Left ventricle myocardium inferior (tissue), 1 donor: ENCODE measurements around the gene MYH15. TPM values are rescaled to one million over a fixed set of nuclear protein-coding genes. Genes with fewer than 3 reads are reported as not detected.

Experiments
- DNase-seq: peaks from one replicate; pipeline ENCODE4 v3.0.0-alpha.2; 2020
- H3K27ac ChIP-seq: fragments of 200-600 bp; replicated peaks from 2 replicates; pipeline ENCODE4 v1.8.0; 2021
- H3K27me3 ChIP-seq: fragments of 200-600 bp; 2 replicates; pipeline ENCODE4 v1.8.0; 2021; ENCODE audit warnings: low read depth
- H3K36me3 ChIP-seq: fragments of 200-600 bp; 2 replicates; pipeline ENCODE4 v1.8.0; 2021
- H3K4me1 ChIP-seq: fragments of 200-600 bp; 2 replicates; pipeline ENCODE4 v1.8.0; 2021
- H3K4me3 ChIP-seq: fragments of 200-600 bp; 2 replicates; pipeline ENCODE4 v1.8.0; 2021; ENCODE audit warnings: mild to moderate bottlenecking, moderate library complexity
- H3K9me3 ChIP-seq: fragments of 200-600 bp; replicated peaks from 2 replicates; pipeline ENCODE4 v1.8.0; 2021
- intact Hi-C: fragments of 100-400 bp; cut with micrococcal nuclease; formaldehyde crosslinking; loops from one replicate; pipeline ENCODE4 v1.11.0; 2022
- total RNA-seq: library from RNA; stranded (reverse); fragmentation: NEBNext Ultra II Directional; extraction: Animal tissue kit (Norgen Biotek cat#: 25700); gene quantifications from one replicate; pipeline ENCODE4 v1.2.1, GENCODE V29; 2021
- TF ChIP-seq, protein P1 (sequence below): fragments of 200-600 bp; IDR thresholded peaks from 2 replicates; pipeline ENCODE4 v1.8.0; 2021; ENCODE audit warnings: antibody characterized with exemption, mild to moderate bottlenecking, borderline replicate concordance
- donor health status: DM: no; HTN: yes; CAD: no; lungs with severe emphysema.

Gene MYH15
- total RNA-seq, 1 donor from 2014 or later: 0.22 TPM

GRCh38 chr3:108403198-108403597 lies 107.2 kb downstream of the MYH15 start:
- H3K27me3 ChIP-seq: peaks cover 2% of the 10 kb centered on the region
- DNase-seq: no peak
- H3K9me3 ChIP-seq: peaks cover 5% of the 10 kb centered on the region
- TF ChIP-seq, protein P1, sequence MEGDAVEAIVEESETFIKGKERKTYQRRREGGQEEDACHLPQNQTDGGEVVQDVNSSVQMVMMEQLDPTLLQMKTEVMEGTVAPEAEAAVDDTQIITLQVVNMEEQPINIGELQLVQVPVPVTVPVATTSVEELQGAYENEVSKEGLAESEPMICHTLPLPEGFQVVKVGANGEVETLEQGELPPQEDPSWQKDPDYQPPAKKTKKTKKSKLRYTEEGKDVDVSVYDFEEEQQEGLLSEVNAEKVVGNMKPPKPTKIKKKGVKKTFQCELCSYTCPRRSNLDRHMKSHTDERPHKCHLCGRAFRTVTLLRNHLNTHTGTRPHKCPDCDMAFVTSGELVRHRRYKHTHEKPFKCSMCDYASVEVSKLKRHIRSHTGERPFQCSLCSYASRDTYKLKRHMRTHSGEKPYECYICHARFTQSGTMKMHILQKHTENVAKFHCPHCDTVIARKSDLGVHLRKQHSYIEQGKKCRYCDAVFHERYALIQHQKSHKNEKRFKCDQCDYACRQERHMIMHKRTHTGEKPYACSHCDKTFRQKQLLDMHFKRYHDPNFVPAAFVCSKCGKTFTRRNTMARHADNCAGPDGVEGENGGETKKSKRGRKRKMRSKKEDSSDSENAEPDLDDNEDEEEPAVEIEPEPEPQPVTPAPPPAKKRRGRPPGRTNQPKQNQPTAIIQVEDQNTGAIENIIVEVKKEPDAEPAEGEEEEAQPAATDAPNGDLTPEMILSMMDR: no peak
- no peak overlapping the region for H3K4me3 ChIP-seq
- no peaks in the 10 kb centered on the region for H3K4me1 ChIP-seq
- no peak overlapping the region for H3K27ac ChIP-seq
- intact Hi-C loops: no loop called here
- no peaks in the 10 kb centered on the region for H3K36me3 ChIP-seq

GRCh38 chr3:108401836-108402235 lies 108.6 kb downstream of the MYH15 start:
- Histone ChIP-seq H3K27me3 (peaks cover 6% of the 10 kb centered on the region), H3K4me3 (no peak overlapping the region), H3K9me3 (peaks cover 5% of the 10 kb centered on the region), H3K27ac (no peak overlapping the region), H3K36me3 (no peaks in the 10 kb centered on the region), H3K4me1 (no peaks in the 10 kb centered on the region)
- DNase-seq: no peak
- intact Hi-C loops: no loop called here
- TF ChIP-seq, protein P1: no peak

DNA sequence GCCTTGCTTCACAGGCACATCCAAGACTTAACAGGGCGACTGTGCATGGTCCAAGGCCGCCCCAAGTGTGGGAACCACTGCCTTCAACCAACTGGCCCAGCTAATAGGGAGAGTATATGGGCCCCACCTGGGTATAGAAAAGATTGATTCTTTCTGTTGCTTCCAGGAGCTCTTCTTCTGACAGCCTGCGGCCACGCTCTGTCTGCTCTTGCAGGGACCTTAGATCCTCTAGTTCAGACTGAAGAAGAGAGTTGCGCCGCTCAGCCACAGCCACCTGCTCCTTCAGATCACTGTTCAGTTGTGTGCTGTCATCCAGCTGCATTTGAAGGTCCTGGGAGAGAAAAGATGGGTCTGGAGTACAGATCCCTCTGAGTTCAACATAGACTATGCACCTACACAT lies 111.9 kb downstream of the MYH15 start:
- H3K9me3 ChIP-seq: peaks cover 5% of the 10 kb centered on the region
- intact Hi-C loops: no loop called here
- no peak overlapping the region for H3K27ac ChIP-seq
- H3K36me3 ChIP-seq: no peaks in the 10 kb centered on the region
- no peaks in the 10 kb centered on the region for H3K4me1 ChIP-seq
- no peak for DNase-seq
- TF ChIP-seq, protein P1: no peak
- H3K27me3 ChIP-seq: peaks cover 6% of the 10 kb centered on the region
- no peak overlapping the region for H3K4me3 ChIP-seq

- Histone ChIP-seq H3K27ac (no peak overlapping the region), H3K4me3 (no peak overlapping the region), H3K4me1 (no peaks in the 10 kb centered on the region), H3K9me3 (peaks cover 5% of the 10 kb centered on the region), H3K27me3 (peaks cover 7% of the 10 kb centered on the region), H3K36me3 (no peaks in the 10 kb centered on the region)
- TF ChIP-seq, protein P1: no peak
- intact Hi-C loops: no loop called here
- no peak for DNase-seq
Observed at GRCh38 chr3:108396336-108396735, 114.1 kb downstream of the MYH15 start.

DNA sequence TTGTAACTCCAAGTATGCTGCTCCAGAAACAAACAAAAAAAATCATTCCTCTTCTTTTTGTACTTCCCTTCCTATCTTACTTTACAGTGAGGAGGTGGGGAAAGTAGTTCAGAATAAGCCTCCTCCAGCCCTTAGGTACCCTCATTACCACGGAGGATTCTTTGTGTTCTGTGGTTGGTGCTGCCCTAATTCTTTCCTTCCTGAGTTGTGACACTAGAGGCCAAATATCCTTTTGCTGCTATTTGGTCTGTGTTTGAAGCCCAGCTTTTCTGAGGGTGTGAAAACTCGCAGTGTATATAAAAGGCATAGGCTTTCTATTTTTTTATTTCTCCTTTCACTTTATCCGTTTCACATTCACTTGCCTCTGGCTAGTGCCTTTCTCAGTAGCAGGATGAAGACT lies 115.8 kb downstream of the MYH15 start:
- Histone ChIP-seq H3K36me3 (no peaks in the 10 kb centered on the region), H3K4me1 (no peaks in the 10 kb centered on the region), H3K27ac (no peak overlapping the region), H3K9me3 (no peaks in the 10 kb centered on the region), H3K27me3 (peaks cover 10% of the 10 kb centered on the region), H3K4me3 (no peak overlapping the region)
- intact Hi-C loops: no loop called here
- TF ChIP-seq, protein P1: no peak
- no peak for DNase-seq

GRCh38 chr3:108394016-108394415 lies 116.4 kb downstream of the MYH15 start:
- Histone ChIP-seq H3K4me3 (no peak overlapping the region), H3K27ac (no peak overlapping the region), H3K9me3 (no peaks in the 10 kb centered on the region), H3K36me3 (no peaks in the 10 kb centered on the region), H3K4me1 (no peaks in the 10 kb centered on the region), H3K27me3 (peaks cover 10% of the 10 kb centered on the region)
- DNase-seq: no peak
- TF ChIP-seq, protein P1: no peak
- intact Hi-C loops: no loop called here
